ENCODE data around the gene ATP2C1.
"Not testable (repeated sequence)": the region's sequence is repeated elsewhere in the genome, so short reads cannot be mapped to it uniquely, and the experiment has no call there.

ATP2C1 gene

DNA sequence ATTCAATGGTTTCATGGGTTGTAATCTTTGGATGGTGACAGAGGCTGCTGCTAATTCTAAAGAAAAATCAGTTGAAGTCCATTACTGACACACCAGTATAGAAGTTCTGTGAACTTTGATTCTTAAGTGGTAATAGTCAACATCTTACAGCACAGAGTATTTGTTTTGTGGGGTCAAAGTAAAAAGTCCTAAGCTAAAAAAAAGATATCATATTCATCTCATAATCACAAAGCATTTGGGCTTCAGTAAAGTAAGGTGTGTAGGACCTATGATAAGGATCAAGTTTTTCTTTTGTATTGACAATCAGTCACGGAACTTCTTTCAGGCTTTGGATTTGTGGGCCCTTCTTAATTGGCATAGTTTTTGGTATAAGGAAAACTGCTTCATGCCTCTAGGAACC, 131.7 kb downstream of the ATP2C1 start:
- H3K27ac ChIP-seq, result peak overlapping the region in 4 of 21 experiments; percentile 83 to 96 (median 87)
- H3K4me3 ChIP-seq, result peak overlapping the region in 6 of 7 experiments; percentile 61 to 78 (median 70)

DNA sequence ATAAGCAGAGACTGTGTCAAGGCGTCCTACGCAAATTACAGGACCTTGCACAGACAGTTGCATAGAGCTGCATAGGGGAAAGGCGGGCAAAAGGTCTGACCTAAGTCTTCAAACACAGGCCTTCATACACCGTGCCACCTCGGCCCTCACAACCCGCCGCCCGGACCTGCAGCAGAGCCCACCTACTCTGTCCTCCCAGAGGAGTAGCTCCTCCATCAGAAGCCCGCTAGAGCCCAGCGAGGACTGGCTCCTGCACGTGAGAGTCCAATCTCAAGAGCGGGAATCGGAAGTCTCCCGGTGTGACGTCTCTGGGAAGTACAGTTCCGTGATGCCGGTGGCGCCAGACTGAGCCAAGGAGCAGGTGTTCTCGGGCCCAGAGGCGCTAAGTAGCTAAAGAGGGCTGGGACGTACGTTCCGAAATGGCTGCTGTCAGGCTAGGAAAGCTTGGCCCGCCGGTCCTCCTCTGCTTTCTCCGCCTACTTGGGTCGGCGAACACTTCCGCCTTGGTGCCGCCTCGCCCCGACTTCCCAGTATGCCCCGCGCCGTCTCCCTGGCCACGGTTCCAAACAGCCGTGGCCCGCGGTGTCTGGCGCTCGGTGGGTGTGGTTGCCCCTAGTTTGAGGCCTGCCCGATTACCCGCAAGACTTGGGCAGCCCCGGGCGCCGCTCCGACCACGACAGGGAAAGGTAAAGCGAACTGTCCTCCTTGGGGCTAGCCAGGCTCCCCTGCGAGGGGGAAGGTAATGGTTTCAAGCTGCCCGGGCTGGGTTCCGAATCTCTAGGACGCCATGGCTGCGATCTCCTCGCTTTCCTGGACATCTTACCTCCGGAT, 132.7 kb downstream of the ATP2C1 start, which contains the start of the genes ASTE1 and NEK11:
Gene ASTE1 (minus strand): TSS at position 505 of the 831 bp plus-strand sequence. CDS start 1,519 bp downstream, outside the sequence.
Gene NEK11 (plus strand): TSS at position 557 of the 831 bp plus-strand sequence. CDS start 2,832 bp downstream, outside the sequence.
- H3K4me3 ChIP-seq, result peak within 1 kb of the TSS; percentile 56 to 78 (median 69)
- peak within 1 kb of the TSS; percentile 81 to 96 (median 89) for H3K27ac ChIP-seq

DNA sequence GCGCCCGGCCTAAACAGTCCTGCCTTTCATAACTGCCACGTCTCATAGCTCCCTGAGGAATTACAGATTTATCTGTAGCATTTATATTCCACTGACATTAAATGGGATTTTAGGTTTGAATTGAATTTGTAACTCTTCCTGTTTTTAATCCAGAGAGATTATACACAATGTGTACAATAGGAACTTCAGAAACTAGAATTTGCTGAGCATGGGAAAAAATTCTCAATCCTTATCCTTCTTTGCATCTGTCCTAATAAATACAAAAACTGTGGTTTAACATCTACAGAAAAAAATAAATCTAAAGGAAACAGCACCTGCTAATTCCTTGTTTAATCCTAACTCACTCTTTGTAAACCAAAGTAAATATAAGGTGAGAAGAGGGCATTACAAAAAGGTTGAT, 135.0 kb downstream of the ATP2C1 start:
- H3K4me3 ChIP-seq, result no peak overlapping the region
- no peak overlapping the region for H3K27ac ChIP-seq

DNA sequence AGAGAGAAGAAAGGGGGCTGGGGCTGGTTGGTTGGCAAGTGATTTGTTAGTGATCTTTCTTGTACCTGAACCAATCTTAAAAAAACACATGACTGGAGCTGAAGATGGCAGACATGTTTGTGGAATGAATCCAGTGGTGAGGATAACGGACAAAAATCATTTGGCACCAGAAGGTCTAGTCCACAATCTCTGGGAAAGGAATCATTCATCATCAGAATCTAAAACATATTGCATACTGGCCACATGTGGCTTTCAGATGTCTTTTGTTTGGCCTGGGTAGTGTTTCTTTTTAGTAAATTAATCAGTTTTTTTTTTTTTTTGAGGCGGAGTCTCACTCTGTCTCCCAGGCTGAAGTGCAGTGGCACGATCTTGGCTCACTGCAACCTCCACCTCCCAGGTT, 137.8 kb downstream of the ATP2C1 start:
- Histone ChIP-seq H3K27ac (no peak overlapping the region), H3K4me3 (no peak overlapping the region)

DNA sequence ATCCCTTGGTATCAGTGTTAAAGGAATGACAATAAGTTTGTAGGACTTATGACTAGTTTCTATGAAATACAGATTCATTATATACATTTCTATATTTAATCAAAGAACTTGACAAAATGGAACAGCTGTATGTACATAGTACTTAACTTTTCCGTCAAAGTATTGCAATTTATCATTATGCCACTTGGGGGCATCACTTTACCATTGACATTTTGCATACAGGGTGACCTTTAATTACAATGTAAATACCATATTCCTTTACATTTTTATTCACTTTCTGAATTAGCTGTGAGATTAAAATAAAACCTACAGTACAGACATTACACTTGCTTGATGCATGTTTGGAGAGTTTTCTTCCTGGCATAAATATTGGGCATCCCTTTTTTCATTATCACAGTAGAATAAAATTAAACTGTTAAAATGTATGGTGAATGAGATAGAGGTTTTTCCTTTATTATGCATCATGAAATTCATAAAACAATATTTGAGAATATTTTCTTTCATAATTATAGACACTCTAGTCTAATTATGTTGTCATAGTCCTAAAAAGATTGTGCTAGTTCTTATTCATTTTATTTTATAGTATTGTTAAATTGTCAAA, 139.7 kb downstream of the ATP2C1 start:
- Histone ChIP-seq H3K4me3 (no peak overlapping the region), H3K27ac (no peak overlapping the region)

DNA sequence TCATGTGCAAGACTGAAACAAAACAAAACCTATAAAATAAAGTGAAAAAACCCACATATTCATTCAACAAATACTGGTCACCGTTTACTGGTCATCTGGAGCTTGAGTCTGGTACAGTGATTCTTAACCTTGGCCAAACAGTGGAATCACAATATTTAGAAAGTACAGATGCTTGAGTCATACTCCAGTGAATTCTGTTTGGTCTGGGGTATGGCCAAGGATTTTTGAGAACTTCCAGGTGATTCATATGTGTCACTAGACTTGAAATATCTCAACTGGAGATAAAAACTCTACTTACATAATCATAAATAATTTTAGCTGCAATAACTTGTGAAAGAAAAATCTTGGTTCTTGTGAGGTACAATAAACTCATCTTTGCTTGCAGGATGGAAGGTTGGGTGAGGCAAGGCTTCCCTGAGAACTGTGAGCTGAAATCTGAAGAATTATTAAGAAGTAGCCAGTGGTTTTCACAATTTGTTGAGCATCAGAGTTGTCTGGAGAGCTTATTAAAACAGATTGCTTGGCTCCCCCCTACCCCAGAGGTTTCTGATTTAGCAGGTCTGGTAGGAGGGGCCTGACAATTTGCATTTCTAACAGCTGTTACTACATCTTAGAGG, 142.4 kb downstream of the ATP2C1 start:
- Histone ChIP-seq H3K4me3 (no peak overlapping the region), H3K27ac (no peak overlapping the region)

DNA sequence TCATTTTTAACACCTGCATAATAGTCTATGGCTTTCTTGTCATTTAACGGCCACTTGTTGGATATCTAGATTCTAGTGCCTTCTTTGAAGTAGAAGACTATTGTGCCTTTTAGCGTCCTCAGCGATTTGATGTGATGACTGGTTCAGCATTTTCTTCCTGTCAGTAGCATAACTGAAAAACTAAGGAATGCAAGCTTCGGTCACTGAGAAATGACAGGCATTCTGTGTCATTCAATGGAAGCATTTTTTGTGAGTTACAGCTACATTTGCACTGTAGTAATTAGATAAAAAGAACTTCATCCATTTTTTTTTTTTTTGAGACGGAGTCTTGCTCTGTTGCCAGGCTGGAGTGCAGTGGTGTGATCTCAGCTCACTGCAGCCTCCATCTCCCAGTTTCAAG, 143.1 kb downstream of the ATP2C1 start:
- no peak overlapping the region for H3K27ac ChIP-seq
- no peak overlapping the region for H3K4me3 ChIP-seq

DNA sequence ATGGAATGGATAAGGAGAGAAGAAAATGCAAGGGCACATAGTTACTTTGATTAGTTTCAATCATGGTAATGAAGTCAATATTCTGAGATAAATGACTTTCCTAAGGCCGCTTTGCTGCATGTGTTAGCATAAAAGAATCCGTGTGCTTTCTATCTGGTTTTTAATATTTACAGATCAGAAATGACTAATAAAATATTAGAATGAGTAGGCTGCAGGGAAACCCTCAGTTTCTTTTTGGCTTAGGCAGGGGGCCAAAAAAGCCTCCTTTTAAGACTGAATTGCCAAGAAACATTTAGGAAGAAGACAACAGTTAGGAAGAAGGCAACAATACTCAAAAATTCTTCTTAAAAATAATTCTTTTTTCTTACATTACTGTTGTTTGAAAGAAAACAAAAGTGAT, 144.4 kb downstream of the ATP2C1 start:
- no peak overlapping the region for H3K27ac ChIP-seq
- no peak overlapping the region for H3K4me3 ChIP-seq

DNA sequence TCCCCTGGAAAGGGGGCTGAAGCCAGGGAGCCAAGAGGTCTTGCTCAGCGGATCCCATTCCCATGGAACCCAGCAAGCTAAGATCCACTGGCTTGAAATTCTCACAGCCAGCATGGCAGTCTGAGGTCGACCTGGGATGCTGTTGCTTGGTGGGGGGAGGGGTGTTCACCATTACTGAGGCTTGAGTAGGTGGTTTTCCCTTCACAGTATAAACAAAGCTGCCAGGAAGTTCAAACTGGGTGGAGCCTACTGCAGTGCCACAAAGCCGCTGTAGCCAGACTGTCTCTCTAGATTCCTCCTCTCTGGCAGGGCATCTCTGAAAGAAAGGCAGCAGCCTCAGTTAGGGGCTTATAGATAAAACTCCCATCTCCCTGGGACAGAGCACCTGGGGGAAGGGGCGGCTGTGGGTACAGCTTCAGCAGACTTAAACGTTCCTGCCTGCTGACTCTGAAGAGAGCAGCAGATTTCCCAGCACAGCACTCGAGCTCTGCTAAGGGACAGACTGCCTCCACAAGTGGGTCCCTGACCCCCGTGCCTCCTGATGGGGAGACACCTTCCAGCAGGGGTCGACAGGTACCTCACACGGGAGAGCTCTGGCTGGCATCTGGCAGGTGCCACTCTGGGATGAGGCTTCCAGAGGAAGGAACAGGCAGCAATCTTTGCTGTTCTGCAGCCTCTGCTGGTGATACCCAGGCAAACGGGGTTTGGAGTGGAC, 148.5 kb downstream of the ATP2C1 start:
- H3K27ac ChIP-seq, result peak overlapping the region in 3 of 21 experiments; percentile 65 to 70 (median 69)
- H3K4me3 ChIP-seq, result not testable (repeated sequence)

DNA sequence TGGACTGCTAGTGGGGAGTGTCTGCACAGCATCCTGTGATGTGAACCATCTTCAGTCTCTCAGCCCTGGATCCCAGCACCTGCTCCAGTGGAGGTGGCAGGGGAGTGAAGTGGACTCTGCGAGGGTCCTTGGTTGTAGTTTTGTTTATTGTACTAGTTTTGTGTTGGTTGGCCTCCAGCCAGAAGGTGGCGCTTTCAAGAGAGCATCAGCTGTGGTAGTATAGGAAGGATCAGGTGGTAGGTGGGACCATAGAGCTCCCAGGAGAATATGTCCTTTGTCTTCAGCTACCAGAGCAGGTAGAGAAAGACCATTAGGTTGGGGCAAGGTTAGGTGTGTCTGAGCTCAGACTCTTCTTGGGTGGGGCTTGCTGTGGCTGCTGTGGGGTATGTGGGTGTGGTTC, 153.7 kb downstream of the ATP2C1 start:
- H3K4me3 ChIP-seq, result no peak overlapping the region
- no peak overlapping the region for H3K27ac ChIP-seq

DNA sequence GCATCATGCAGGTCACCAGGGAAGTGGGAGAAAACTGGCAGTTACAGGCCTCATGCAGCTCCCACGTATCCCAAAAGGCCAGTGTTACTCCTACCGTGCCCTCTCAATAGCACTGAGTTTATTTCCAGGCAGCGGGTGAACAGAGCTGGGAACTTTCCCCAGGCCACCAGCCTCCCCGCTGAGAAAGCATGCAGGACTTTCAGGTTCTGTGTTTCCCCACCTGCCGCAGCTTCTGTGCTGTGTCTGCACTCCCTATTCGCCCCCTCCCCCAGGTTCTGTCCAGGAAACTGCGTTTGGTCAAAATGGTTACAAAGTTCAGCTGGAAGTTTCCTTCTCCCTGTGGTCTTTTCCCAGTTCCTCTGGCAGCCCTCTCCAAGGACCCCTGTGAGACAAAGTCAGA, 154.1 kb downstream of the ATP2C1 start:
- Histone ChIP-seq H3K4me3 (no peak overlapping the region), H3K27ac (no peak overlapping the region)

DNA sequence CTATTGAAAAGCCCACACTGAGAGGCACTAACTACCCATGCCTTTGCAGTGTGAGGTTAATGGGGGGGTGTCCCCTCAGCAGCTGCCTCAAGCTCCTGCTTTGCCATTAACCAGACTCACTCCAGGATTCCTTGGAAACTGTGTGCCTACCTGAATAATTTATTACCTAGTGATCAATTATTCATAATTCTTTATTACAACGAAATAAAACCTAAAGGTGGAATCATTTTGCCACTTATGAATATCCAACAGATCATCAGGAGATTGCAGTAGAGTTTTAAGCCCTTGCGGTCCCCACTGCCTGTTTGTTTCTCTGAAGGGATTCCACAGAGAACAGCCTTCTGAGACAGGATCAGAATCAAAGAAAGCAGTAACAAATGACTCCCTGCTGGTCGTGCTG, 156.1 kb downstream of the ATP2C1 start:
- H3K27ac ChIP-seq, result no peak overlapping the region
- no peak overlapping the region for H3K4me3 ChIP-seq

DNA sequence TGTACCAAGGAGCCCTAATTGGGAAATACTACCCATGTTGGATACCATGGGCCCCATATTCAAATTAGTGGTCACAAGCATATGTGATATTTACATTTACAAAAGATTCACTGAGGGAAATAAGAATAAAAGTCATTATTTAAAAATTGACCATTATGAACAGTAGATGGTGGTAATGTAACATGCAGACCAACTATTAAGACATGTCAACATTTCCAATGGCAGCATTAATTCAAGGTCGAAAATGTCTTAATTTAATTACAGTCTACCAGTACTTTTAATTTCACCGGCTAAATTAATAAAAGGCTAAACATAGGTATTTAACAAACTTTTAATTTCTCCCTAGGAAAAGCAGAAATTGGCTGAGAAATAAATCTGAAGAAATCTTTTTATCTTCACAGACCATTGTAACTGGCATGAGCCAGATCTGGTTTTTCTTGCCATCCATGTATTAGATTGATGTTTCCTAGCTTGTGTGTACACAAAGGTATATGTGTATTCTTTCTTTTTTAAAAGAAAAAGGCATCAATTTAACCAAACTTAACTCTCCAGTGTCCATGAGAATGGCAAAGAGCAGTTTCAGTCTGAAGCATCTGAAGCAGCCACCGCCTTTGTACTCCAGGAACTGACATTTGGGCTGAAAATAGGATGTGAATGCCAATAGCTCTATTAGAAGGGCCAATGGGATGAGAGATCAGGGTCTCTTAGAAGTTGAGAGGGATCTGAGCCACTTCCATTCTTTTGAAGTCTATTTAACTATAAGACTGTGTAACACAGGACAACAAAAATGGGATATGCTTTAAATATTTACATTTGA, 159.4 kb downstream of the ATP2C1 start:
- Histone ChIP-seq H3K4me3 (no peak overlapping the region), H3K27ac (no peak overlapping the region)
